B cell (primary cell): Measurements from ENCODE around the gene CLRN2. TPM values are rescaled to one million over a fixed set of nuclear protein-coding genes. Genes with fewer than 3 reads are reported as not detected.

ENCODE experiments used
- ATAC-seq: fragments of 200-7000 bp; cut with Tn5 transposase; one replicate; pipeline ENCODE4 v1.10.0; 2021; ENCODE audit warnings: low read depth, mild to moderate bottlenecking, moderate number of reproducible peaks, moderate library complexity
- CTCF ChIA-PET: fragments of 350-600 bp; sonication (Branson Sonifier 250); formaldehyde crosslinking; loops from one replicate; lab custom pipeline; 2021; ENCODE audit warnings: antibody characterized with exemption, inconsistent platforms; lab: Charles Lee
- POLR2A ChIA-PET: fragments of 350-600 bp; sonication (Branson Sonifier 250); formaldehyde crosslinking; loops from one replicate; lab custom pipeline; 2021; ENCODE audit warnings: antibody characterized with exemption; lab: Charles Lee
- DNase-seq: peaks from one replicate; pipeline ENCODE4 v3.0.0; 2013
- H2AFZ ChIP-seq: 2 replicates; pipeline ENCODE4 v1.6.1; 2012; ENCODE audit warnings: mild to moderate bottlenecking, low read depth, low read length; ENCODE audit not compliant: insufficient read depth, poor library complexity, severe bottlenecking
- H3K27ac ChIP-seq, 2 donors: 1 replicate in 1 of 2; 2 replicates in 1 of 2; pipeline ENCODE4 v1.5.1; 2012 to 2013; ENCODE audit warnings: low read length in 2 of 2, mild to moderate bottlenecking in 2 of 2, moderate library complexity in 1 of 2
- H3K27me3 ChIP-seq, 4 experiments: fragments of 200-600 bp in 1 of 4; sonication (generic) in 1 of 4; replicated peaks in 1 of 4; 1 replicate in 2 of 4; 2 replicates in 2 of 4; pipeline versions ENCODE4 v1.6.1 to v1.7.0; 2013 to 2016; ENCODE audit warnings: low read length in 3 of 4, mild to moderate bottlenecking in 2 of 4, mixed read lengths in 1 of 4, moderate library complexity in 1 of 4; ENCODE audit not compliant: insufficient read depth in 4 of 4, control insufficient read depth in 3 of 4; ENCODE audit errors: control extremely low read depth in 1 of 4
- H3K36me3 ChIP-seq, 2 experiments: replicated peaks in 1 of 2; 1 replicate in 1 of 2; 2 replicates in 1 of 2; pipeline versions ENCODE4 v1.6.1 to v1.7.1; 2013; ENCODE audit warnings: low read length in 1 of 2; ENCODE audit not compliant: insufficient read depth in 2 of 2, control insufficient read depth in 1 of 2; ENCODE audit errors: control extremely low read depth in 1 of 2, extremely low read depth in 1 of 2
- H3K4me1 ChIP-seq, 2 donors: fragments of 200-600 bp in 1 of 2; sonication (generic) in 1 of 2; 1 replicate in 1 of 2; 2 replicates in 1 of 2; pipeline versions ENCODE4 v1.5.1 to v1.6.1; 2013 to 2017; ENCODE audit warnings: low read length in 2 of 2; ENCODE audit not compliant: control insufficient read depth in 2 of 2, insufficient read depth in 2 of 2
- H3K4me2 ChIP-seq: replicated peaks from 2 replicates; pipeline ENCODE3; 2012; ENCODE audit warnings: mild to moderate bottlenecking, low read depth, low read length; ENCODE audit not compliant: poor library complexity, severe bottlenecking
- H3K4me3 ChIP-seq, 5 experiments: fragments of 200-600 bp in 1 of 5; sonication (generic) in 1 of 5; 1 replicate in 3 of 5; 2 replicates in 2 of 5; pipeline versions ENCODE4 v1.5.1 to v1.7.0; 2011 to 2016; ENCODE audit warnings: low read length in 4 of 5, mild to moderate bottlenecking in 4 of 5, low read depth in 2 of 5, control low read depth in 1 of 5, moderate library complexity in 1 of 5; ENCODE audit not compliant: insufficient read depth in 1 of 5; ENCODE audit errors: control extremely low read depth in 1 of 5, extremely low read depth in 1 of 5
- H3K79me2 ChIP-seq: fragments of 200-600 bp; sonication (generic); one replicate; pipeline ENCODE4 v1.6.0; 2016; ENCODE audit warnings: low read length; ENCODE audit not compliant: control insufficient read depth, insufficient read depth
- H3K9ac ChIP-seq: fragments of 200-600 bp; sonication (generic); 2 replicates; pipeline ENCODE4 v1.6.1; 2017; ENCODE audit warnings: mild to moderate bottlenecking, low read length, moderate library complexity
- H3K9me3 ChIP-seq, 3 donors: one replicate each; pipeline versions ENCODE4 v1.6.1 to v1.7.1; 2013; ENCODE audit warnings: low read length in 2 of 3; ENCODE audit not compliant: control insufficient read depth in 2 of 3, insufficient read depth in 1 of 3; ENCODE audit errors: control extremely low read depth in 1 of 3
- H4K20me1 ChIP-seq: 2 replicates; pipeline ENCODE4 v1.6.0; 2012; ENCODE audit warnings: mild to moderate bottlenecking, low read length; ENCODE audit not compliant: insufficient read depth, control insufficient read depth, poor library complexity, severe bottlenecking
- H3K27ac Mint-ChIP-seq: one replicate; pipeline ENCODE4 v1.8.0; 2021; ENCODE audit warnings: mixed read lengths
- H3K27me3 Mint-ChIP-seq: one replicate; pipeline ENCODE4 v1.8.0; 2021; ENCODE audit warnings: mixed read lengths
- H3K4me1 Mint-ChIP-seq: one replicate; pipeline ENCODE4 v1.8.0; 2021; ENCODE audit warnings: mixed read lengths
- H3K4me3 Mint-ChIP-seq: one replicate; pipeline ENCODE4 v1.8.0; 2021; ENCODE audit warnings: mixed read lengths
- H3K9me3 Mint-ChIP-seq: one replicate; pipeline ENCODE4 v1.8.0; 2022; ENCODE audit warnings: mixed read lengths; ENCODE audit not compliant: insufficient read depth
- EZH2 ChIP-seq: IDR thresholded peaks from 2 replicates; pipeline ENCODE4 v1.6.1; 2012; ENCODE audit warnings: borderline replicate concordance, low read depth, mild to moderate bottlenecking, moderate library complexity, low read length; ENCODE audit not compliant: insufficient read depth, poor library complexity, severe bottlenecking
- WGBS: methylation state at CpG from one replicate; pipeline ENCODE4 v1.1.5; 2013; ENCODE audit warnings: missing lambda C conversion rate; ENCODE audit not compliant: insufficient coverage; 5-methylcytosine and 5-hydroxymethylcytosine counted together
- intact Hi-C: fragments of 100-400 bp; cut with micrococcal nuclease; formaldehyde crosslinking; loops from one replicate; pipeline ENCODE4 v1.10.0; 2022
- polyA plus RNA-seq: library from polyadenylated mRNA; depleted of rRNA; stranded (reverse); fragments of >200 nt; gene quantifications from 2 replicates; pipeline ENCODE4 v1.2.3, GENCODE V29; 2012
- total RNA-seq, 2 donors: library from RNA; stranded (reverse); fragments of 120-200 nt in 1 of 2; gene quantifications; 1 replicate in 1 of 2; 2 replicates in 1 of 2; pipeline versions ENCODE4 v1.2.3 to v1.2.4, GENCODE V29; 2013 to 2022
- TF ChIP-seq, protein P1 (sequence below): fragments of 200-600 bp; IDR thresholded peaks from one replicate; pipeline ENCODE4 v1.8.0; 2022; ENCODE audit warnings: antibody characterized with exemption, mild to moderate bottlenecking

Gene CLRN2
- total and polyA plus RNA-seq, 2 donors (not counting 1 experiment from before 2014, with no cell fraction given): not detected

DNA sequence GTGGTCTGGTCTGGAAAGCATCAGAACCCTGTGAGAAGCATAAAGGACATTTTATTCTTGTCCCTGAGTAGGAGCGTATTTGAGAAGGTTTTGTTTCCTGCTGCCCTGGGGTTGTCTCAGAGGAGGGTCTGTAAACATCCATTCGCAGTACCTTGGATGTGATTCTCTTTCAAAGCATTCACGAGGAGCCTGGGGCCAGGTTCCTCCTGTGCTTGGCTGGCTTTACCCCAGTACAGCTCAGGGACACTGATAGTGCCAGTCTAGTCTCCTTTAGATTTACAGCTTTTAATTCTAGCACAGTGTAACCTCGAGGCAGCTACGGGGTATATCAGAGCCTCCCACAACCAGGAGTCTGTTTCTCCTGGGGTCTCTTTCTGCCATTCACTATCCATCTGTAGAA is 2.7 kb downstream of the CLRN2 start:
- no peaks in the 10 kb centered on the region for H3K36me3 ChIP-seq
- no peaks in the 10 kb centered on the region for H3K9me3 ChIP-seq
- H3K4me2 ChIP-seq: no peak overlapping the region
- ATAC-seq (no peak), DNase-seq (no peak)
- ChIA-PET CTCF (interaction anchor here (1.4 kb wide), 1 partner anchor 31 kb away, joined by 5 read pairs; no protein-coding TSS in a partner anchor), POLR2A (no interaction called here)
- Mint-ChIP-seq H3K4me3 (no peak overlapping the region), H3K27ac (no peak overlapping the region), H3K4me1 (peaks cover 2% of the 10 kb centered on the region), H3K9me3 (no peaks in the 10 kb centered on the region), H3K27me3 (peaks cover 36% of the 10 kb centered on the region)
- no peak overlapping the region for H3K27ac ChIP-seq
- no peak overlapping the region for H2AFZ ChIP-seq
- H4K20me1 ChIP-seq: no peaks in the 10 kb centered on the region
- no peak for TF ChIP-seq EZH2
- TF ChIP-seq, protein P1, sequence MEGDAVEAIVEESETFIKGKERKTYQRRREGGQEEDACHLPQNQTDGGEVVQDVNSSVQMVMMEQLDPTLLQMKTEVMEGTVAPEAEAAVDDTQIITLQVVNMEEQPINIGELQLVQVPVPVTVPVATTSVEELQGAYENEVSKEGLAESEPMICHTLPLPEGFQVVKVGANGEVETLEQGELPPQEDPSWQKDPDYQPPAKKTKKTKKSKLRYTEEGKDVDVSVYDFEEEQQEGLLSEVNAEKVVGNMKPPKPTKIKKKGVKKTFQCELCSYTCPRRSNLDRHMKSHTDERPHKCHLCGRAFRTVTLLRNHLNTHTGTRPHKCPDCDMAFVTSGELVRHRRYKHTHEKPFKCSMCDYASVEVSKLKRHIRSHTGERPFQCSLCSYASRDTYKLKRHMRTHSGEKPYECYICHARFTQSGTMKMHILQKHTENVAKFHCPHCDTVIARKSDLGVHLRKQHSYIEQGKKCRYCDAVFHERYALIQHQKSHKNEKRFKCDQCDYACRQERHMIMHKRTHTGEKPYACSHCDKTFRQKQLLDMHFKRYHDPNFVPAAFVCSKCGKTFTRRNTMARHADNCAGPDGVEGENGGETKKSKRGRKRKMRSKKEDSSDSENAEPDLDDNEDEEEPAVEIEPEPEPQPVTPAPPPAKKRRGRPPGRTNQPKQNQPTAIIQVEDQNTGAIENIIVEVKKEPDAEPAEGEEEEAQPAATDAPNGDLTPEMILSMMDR: no peak
- 78% methylated on average over 3 of the region's 5 CpGs for WGBS
- no peak overlapping the region for H3K9ac ChIP-seq
- intact Hi-C loops: no loop called here
- H3K4me1 ChIP-seq: peaks cover 2 to 3% of the 10 kb centered on the region in 2 donors
- no peak overlapping the region for H3K4me3 ChIP-seq
- H3K27me3 ChIP-seq: peaks cover 0 to 6% (median 2%) of the 10 kb centered on the region in 4 experiments
- H3K79me2 ChIP-seq: no peaks in the 10 kb centered on the region

DNA sequence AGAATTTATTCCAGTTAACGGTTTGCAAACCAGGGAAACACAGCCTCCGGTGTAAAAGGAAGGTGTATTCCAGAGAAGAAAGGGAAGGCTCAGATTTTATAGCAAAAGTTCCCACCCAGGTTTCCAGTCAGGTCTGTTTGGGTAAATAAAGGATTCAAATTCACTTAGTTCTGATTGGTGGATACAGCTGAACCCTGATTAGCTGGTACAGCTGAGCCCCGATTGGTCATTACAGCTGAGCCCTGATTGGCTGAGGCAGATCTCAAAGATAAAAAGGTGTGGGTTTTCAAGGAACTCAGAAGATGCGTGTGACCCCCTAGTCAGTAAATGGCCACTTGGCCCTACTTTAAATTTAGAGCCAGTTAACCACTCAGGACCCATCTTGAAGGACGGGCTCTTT is 6.6 kb downstream of the CLRN2 start:
- POLR2A ChIA-PET: no interaction called here
- no peak for TF ChIP-seq EZH2
- TF ChIP-seq, protein P1: no peak
- Mint-ChIP-seq H3K27ac (no peak overlapping the region), H3K4me1 (no peaks in the 10 kb centered on the region), H3K27me3 (peaks cover 26% of the 10 kb centered on the region), H3K9me3 (no peaks in the 10 kb centered on the region), H3K4me3 (no peak overlapping the region)
- H3K27me3 ChIP-seq: peaks cover 0 to 6% (median 3%) of the 10 kb centered on the region in 4 experiments
- H3K4me3 ChIP-seq: no peak overlapping the region
- ATAC-seq: no peak
- no peaks in the 10 kb centered on the region for H3K36me3 ChIP-seq
- no peaks in the 10 kb centered on the region for H3K79me2 ChIP-seq
- CTCF ChIA-PET: interaction anchor here (1.7 kb wide), 1 partner anchor 27 kb away, joined by 5 read pairs; no protein-coding TSS in a partner anchor
- intact Hi-C loops: no loop called here
- H3K9me3 ChIP-seq: no peaks in the 10 kb centered on the region
- WGBS: 97% methylated on average over 3 of the region's 5 CpGs
- H3K4me1 ChIP-seq: no peaks in the 10 kb centered on the region
- no peaks in the 10 kb centered on the region for H4K20me1 ChIP-seq
- DNase-seq: no peak
- no peak overlapping the region for H3K27ac ChIP-seq
- H2AFZ ChIP-seq: no peak overlapping the region
- no peak overlapping the region for H3K4me2 ChIP-seq
- H3K9ac ChIP-seq: no peak overlapping the region
